Body of pancreas (tissue), 4 donors: Measurements from ENCODE around the gene FARS2. TPM values are rescaled to one million over a fixed set of nuclear protein-coding genes. Genes with fewer than 3 reads are reported as not detected.

Source experiments
- ATAC-seq: fragments of 150-250 bp; one replicate; pipeline ENCODE4 v1.9.1; 2016
- DNase-seq, 4 donors: peaks; one replicate each; pipeline ENCODE4 v3.0.0-alpha.2; 2019
- H3K27ac ChIP-seq, 4 donors: fragments of 200-600 bp; sonication (generic); 1 replicate in 3 of 4; 2 replicates in 1 of 4; pipeline versions ENCODE4 v1.5.1 to v1.6.1; 2016 to 2019; ENCODE audit warnings: mild to moderate bottlenecking in 1 of 4, mixed read lengths in 1 of 4, moderate library complexity in 1 of 4
- H3K27me3 ChIP-seq, 2 donors: fragments of 200-600 bp; sonication (generic); one replicate each; pipeline ENCODE4 v1.6.0; 2016; ENCODE audit warnings: mild to moderate bottlenecking in 1 of 2
- H3K36me3 ChIP-seq, 2 donors: fragments of 200-600 bp; sonication (generic); replicated peaks in 1 of 2; 2 replicates each; pipeline ENCODE4 v1.5.1; 2016; ENCODE audit warnings: low read depth in 2 of 2; ENCODE audit not compliant: insufficient read depth in 1 of 2
- H3K4me1 ChIP-seq: fragments of 200-600 bp; sonication (generic); one replicate; pipeline ENCODE4 v1.6.0; 2016
- H3K4me3 ChIP-seq, 2 donors: fragments of 200-600 bp; sonication (generic); 1 replicate in 1 of 2; 2 replicates in 1 of 2; pipeline ENCODE4 v1.5.1; 2016 to 2019
- H3K9me3 ChIP-seq, 3 donors: fragments of 200-600 bp; sonication (generic); 1 replicate in 2 of 3; 2 replicates in 1 of 3; pipeline ENCODE4 v1.5.1; 2016
- CTCF ChIP-seq, 7 experiments: fragments of 450-650 bp in 4 of 7; fragments of 200-600 bp in 3 of 7; sonication (generic) in 3 of 7; IDR thresholded peaks; one replicate each; pipeline ENCODE4 v1.5.1; 2016 to 2019; ENCODE audit warnings: antibody characterized with exemption in 7 of 7
- POLR2A ChIP-seq, 3 donors: fragments of 450-650 bp; IDR thresholded peaks; one replicate each; pipeline ENCODE4 v1.6.1; 2016; ENCODE audit warnings: antibody characterized with exemption in 3 of 3, mild to moderate bottlenecking in 2 of 3
- WGBS, 2 donors: methylation state at CpG; one replicate each; pipeline ENCODE4 v1.1.5; 2017; 5-methylcytosine and 5-hydroxymethylcytosine counted together
- intact Hi-C: fragments of 100-400 bp; cut with DNase I; formaldehyde crosslinking; loops from one replicate; pipeline ENCODE4 v1.15.1; 2023
- total RNA-seq, 2 donors: library from RNA; depleted of rRNA; stranded (reverse); fragments of >200 nt; gene quantifications; one replicate each; pipeline ENCODE4 v1.1.0, GENCODE V29; 2016

Gene FARS2
- total RNA-seq, 2 donors from 2014 or later: 6.5 to 9.6 TPM

GRCh38 chr6:5644523-5645185 is 383.3 kb downstream of the FARS2 start:
- Histone ChIP-seq H3K9me3 (no peaks in the 10 kb centered on the region), H3K36me3 (no peaks in the 10 kb centered on the region), H3K27me3 (no peaks in the 10 kb centered on the region), H3K27ac (no peak overlapping the region), H3K4me3 (no peak overlapping the region), H3K4me1 (no peaks in the 10 kb centered on the region)
- 91% methylated on average over 4 of the region's 4 CpGs for WGBS, 2 donors
- ATAC-seq (no peak), DNase-seq (no peak)
- intact Hi-C loops: no loop called here
- no peak for TF ChIP-seq POLR2A (IDR thresholded peaks at IDR 0.05)
- no peak for TF ChIP-seq CTCF (IDR thresholded peaks at IDR 0.05)

GRCh38 chr6:5645328-5646290 is 384.3 kb downstream of the FARS2 start:
- intact Hi-C loops: no loop called here
- 86 to 87% methylated on average over 13 of the region's 13 CpGs for WGBS, 2 donors
- H3K36me3 ChIP-seq: no peaks in the 10 kb centered on the region
- TF ChIP-seq CTCF (IDR thresholded peaks at IDR 0.05) (no peak), POLR2A (IDR thresholded peaks at IDR 0.05) (no peak)
- ATAC-seq: no peak
- no peak for DNase-seq
- H3K27me3 ChIP-seq: no peaks in the 10 kb centered on the region
- H3K9me3 ChIP-seq: no peaks in the 10 kb centered on the region
- no peaks in the 10 kb centered on the region for H3K4me1 ChIP-seq
- no peak overlapping the region for H3K27ac ChIP-seq
- no peak overlapping the region for H3K4me3 ChIP-seq

- no peak for TF ChIP-seq CTCF (IDR thresholded peaks at IDR 0.05)
- TF ChIP-seq POLR2A (IDR thresholded peaks at IDR 0.05): no peak
- Histone ChIP-seq H3K4me3 (no peak overlapping the region), H3K27ac (no peak overlapping the region), H3K9me3 (no peaks in the 10 kb centered on the region), H3K4me1 (no peaks in the 10 kb centered on the region), H3K36me3 (no peaks in the 10 kb centered on the region), H3K27me3 (no peaks in the 10 kb centered on the region)
- ATAC-seq (no peak), DNase-seq (no peak)
- intact Hi-C loops: no loop called here
- WGBS, 2 donors: 94 to 95% methylated on average over 17 of the region's 17 CpGs
Observed at GRCh38 chr6:5652406-5653137, 391.3 kb downstream of the FARS2 start.

- WGBS, 2 donors: 92 to 95% methylated on average over 5 of the region's 5 CpGs
- Histone ChIP-seq H3K27ac (no peak overlapping the region), H3K4me1 (no peaks in the 10 kb centered on the region), H3K9me3 (no peaks in the 10 kb centered on the region), H3K4me3 (no peak overlapping the region), H3K36me3 (no peaks in the 10 kb centered on the region), H3K27me3 (no peaks in the 10 kb centered on the region)
- intact Hi-C loops: no loop called here
- no peak for DNase-seq
- TF ChIP-seq CTCF (IDR thresholded peaks at IDR 0.05) (no peak), POLR2A (IDR thresholded peaks at IDR 0.05) (no peak)
- ATAC-seq: no peak
Observed at GRCh38 chr6:5653801-5654200, 392.5 kb downstream of the FARS2 start.
